Uterus (tissue), 2 donors: ENCODE measurements around the gene NOP14.

ENCODE experiments used
- POLR2A ChIP-seq, 2 donors: fragments of 450-650 bp; IDR thresholded peaks; one replicate each; pipeline ENCODE4 v1.6.1; 2016; ENCODE audit warnings: antibody characterized with exemption in 2 of 2, mild to moderate bottlenecking in 1 of 2, moderate library complexity in 1 of 2
- TF ChIP-seq, protein P1 (sequence below), 4 experiments: fragments of 200-600 bp in 2 of 4; fragments of 450-650 bp in 2 of 4; sonication (generic) in 2 of 4; IDR thresholded peaks; one replicate each; pipeline ENCODE4 v1.5.1; 2016 to 2019; ENCODE audit warnings: antibody characterized with exemption in 4 of 4, mild to moderate bottlenecking in 2 of 4, moderate library complexity in 1 of 4

- TF ChIP-seq, protein P1, sequence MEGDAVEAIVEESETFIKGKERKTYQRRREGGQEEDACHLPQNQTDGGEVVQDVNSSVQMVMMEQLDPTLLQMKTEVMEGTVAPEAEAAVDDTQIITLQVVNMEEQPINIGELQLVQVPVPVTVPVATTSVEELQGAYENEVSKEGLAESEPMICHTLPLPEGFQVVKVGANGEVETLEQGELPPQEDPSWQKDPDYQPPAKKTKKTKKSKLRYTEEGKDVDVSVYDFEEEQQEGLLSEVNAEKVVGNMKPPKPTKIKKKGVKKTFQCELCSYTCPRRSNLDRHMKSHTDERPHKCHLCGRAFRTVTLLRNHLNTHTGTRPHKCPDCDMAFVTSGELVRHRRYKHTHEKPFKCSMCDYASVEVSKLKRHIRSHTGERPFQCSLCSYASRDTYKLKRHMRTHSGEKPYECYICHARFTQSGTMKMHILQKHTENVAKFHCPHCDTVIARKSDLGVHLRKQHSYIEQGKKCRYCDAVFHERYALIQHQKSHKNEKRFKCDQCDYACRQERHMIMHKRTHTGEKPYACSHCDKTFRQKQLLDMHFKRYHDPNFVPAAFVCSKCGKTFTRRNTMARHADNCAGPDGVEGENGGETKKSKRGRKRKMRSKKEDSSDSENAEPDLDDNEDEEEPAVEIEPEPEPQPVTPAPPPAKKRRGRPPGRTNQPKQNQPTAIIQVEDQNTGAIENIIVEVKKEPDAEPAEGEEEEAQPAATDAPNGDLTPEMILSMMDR (IDR thresholded peaks at IDR 0.05), result no peak
- TF ChIP-seq POLR2A (IDR thresholded peaks at IDR 0.05), result no peak
These were observed 37.7 kb downstream of the NOP14 start for GRCh38 chr4:2925496-2925895.
